Stimulated activated CD8-positive, alpha-beta memory T cell treated with anti-CD3 and anti-CD28 coated beads, Interleukin-12 subunit alpha, Interleukin-12 subunit beta, amount 100 ng/mL, for 4 hours (primary cell): ENCODE results near the gene RGL4.
"Not testable (repeated sequence)": the region's sequence is repeated elsewhere in the genome, so short reads cannot be mapped to it uniquely, and the experiment has no call there.

Experiments used
- DNase-seq: peaks from one replicate; pipeline ENCODE4 v3.0.0-alpha.2; 2020; ENCODE audit warnings: low read depth

The RGL4 gene

DNA sequence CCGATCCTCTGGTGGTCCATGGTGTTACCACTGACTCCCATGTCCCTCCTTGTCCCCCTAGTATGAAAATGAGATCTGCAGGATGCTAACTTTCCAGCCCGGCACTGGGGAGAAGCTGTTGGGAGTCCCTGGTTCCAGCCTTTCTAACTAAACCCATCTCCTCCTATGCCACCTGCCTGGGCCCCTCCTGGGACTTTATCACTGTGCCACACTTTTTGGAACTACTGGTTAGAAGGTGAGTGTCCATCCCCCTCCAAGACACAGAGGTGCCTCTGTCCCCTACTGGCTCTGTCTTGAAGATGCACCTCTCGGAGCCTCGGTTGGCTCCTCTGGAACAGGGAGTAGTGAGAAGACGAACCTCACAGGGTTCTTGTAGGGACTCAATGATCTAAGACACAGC lies at the start of gene RGL4:
RGL4 (plus strand) TSS at position 301 of the 400 bp plus-strand sequence. CDS start 1,018 bp downstream, outside the sequence.
- no peak for DNase-seq

- not testable (repeated sequence) for DNase-seq
Observed at GRCh38 chr22:23646526-23646925, 44.3 kb upstream of the RGL4 start.

DNA sequence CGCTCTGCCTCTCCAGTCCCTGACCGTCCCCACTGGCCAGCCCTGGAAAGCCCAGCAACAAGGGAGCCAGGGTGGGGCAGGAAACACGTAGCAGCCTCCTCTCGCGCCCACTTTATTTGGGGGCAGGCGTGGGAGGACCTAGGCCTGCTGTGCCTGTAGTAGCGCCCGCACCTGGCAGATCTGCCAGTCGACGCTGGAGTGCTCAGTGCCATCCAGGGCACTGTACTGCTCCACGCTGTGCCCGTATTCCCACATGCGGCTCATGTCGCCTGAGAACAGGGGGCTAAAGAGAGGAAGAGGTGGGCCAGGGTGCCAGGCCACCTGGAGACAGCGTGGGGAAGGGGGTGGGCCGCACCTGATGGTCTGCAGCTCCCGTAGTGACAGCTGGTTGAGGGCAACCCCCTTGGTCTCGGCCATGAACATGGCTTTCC lies 41.7 kb upstream of the RGL4 start:
- no peak for DNase-seq

DNA sequence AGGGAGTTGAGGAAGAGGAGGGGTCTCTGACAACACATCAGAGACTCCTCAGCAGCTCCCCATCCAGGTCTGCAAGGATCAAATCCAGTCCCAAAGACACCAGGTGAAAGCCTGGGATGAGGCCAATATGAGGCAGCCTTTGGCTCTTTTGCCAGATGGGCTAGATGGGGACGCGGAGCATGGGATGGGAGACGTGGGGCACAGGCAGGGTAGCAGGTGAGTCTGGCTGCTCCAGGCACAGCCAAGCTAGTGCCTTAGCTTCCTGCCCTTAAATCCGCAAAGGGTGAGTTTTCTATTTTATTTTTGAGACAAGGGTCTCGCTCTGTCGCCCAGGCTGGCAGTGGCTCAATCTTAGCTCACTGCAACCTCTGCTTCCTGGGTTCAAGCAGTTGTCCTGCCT lies 39.1 kb upstream of the RGL4 start:
- no peak for DNase-seq

DNA sequence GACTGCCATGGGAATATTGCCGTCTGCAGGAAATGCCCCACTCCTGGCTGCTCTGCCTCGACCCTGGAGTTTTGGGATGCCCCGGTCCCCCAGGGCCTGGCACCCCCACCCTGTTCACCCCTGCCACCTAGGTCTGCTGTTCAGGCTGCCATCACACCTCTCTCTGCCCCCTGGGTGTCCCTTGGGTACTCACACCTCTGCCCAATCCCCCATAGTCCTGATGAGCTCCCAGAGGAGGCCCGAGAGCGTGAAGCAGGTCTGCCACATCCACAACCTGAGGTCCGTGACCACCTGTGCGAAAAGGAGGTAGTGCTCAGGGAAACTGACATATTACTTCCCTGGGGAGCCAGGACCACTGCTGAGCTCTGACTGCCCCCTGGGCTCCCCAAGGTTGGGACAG lies 38.5 kb upstream of the RGL4 start:
- no peak for DNase-seq

DNA sequence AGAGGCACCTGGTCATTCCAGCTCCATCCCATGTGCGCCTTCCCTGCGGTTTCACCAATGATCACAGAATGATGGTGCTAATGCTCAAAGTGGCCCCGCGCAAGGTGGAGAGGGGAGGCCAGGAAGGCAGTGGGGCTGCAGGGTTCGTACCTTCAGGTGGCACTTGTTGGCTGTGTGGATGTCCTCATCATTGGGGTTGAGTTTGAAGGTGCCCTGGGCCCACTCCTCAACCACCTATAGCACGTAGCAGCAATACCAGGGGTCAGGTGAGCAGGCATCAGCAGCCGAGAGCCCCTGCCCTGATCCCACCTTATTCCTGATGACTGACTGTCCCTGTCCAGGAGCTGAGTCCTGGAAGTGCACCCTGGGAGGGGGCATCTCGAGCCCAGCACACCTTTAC lies 38.1 kb upstream of the RGL4 start:
- DNase-seq = no peak

DNA sequence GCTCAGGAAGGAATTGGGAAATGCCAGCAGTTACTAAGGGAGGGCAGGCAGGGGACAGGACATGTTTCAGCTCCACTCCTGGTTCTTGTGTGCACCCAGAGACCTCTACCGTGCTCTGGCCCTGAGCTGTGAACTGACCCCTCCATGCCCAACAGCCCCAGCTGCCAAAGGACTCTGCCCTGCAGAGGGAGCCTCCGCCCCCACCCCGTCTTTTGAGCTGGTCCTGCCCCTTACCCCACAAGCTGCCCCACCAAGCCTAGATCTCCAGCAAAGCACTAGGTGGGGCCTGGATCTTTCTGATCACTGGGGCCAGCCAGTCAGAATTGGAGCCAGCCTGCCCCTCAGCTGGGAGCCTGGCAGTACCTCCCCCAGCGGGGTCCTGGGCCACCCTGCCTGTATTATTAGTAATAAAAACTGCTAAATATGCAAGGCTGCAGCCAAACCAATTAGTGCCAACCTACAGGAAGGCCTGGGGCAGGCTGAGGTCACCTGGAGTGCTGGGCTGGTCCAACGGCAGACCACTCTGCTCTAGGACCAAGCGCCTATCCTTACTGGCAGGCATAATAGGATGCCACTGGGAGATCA lies 34.8 kb upstream of the RGL4 start:
- DNase-seq = no peak

GRCh38 chr22:23657727-23658126 lies 33.1 kb upstream of the RGL4 start:
- no peak for DNase-seq

DNA sequence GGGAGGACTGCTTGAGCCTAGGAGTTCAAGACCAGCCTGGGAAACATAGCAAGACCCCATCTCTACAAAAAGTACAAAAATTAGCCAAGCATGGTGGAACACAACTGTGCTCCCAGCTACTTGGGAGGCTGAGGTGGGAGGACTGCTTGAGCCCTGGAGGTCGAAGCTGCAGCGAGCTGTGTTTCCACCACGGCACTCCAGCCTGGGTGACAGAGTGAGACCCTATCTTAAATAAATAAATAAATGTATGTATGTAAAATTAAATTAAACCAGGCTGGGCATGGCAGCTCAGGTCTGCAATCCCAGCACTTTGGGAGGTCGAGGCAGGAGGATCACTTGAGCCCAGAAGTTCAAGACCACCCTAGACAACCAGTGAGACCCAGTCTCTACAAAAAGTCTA lies 30.4 kb upstream of the RGL4 start:
- DNase-seq = not testable (repeated sequence)

DNA sequence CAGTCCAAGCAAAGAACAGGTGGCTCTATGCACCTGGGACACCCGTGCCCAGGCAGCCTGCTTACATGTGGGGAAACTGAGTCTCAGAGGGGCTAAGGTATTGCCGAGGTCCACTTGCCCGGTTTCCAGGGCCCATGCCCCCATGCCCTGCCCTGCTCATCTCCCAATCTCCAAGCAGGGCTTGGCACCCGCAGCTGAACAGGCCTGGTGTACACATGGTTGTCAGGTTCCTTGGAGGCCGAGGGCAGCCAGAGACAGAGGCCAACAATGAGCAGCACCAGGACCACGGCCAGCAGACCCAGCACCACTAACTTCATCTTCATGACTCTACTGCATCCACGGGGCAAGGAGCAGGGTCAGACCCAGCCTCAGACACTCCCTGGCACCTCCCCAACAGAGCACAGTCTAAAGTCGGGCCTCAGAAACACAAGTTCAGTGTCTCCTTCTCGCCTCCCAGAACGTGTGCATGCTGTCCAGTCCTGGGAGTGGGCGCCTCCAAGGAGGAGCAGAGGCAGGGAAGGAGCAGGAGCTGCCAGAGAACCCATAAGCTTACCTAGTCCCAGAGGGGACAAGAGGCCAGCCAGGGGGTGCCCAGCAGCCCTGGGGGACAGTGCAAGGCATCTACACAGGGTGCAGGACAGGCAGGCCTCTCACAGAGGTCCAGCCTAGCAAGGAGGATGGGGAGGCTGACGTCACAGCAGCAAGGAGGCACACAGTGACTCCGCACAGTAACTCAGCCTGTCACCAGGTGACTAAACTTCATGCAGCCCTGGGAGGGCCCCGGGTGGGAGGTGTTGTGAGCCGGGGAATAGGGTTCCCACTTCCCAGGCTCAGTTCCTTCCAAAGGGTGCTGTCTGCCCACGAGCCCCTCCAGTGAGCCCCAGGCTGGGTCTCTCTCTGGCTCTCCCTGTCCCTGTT lies 20.2 kb upstream of the RGL4 start:
- no peak for DNase-seq

GRCh38 chr22:23671387-23671786 lies 19.4 kb upstream of the RGL4 start:
- DNase-seq = not testable (repeated sequence)

GRCh38 chr22:23672307-23673049 lies 18.3 kb upstream of the RGL4 start:
- not testable (repeated sequence) for DNase-seq

- no peak for DNase-seq
Observed at GRCh38 chr22:23673050-23673620, 17.7 kb upstream of the RGL4 start.

GRCh38 chr22:23673826-23674690 lies 16.8 kb upstream of the RGL4 start:
- no peak for DNase-seq

GRCh38 chr22:23674886-23675501 lies 15.8 kb upstream of the RGL4 start:
- DNase-seq = not testable (repeated sequence)

DNA sequence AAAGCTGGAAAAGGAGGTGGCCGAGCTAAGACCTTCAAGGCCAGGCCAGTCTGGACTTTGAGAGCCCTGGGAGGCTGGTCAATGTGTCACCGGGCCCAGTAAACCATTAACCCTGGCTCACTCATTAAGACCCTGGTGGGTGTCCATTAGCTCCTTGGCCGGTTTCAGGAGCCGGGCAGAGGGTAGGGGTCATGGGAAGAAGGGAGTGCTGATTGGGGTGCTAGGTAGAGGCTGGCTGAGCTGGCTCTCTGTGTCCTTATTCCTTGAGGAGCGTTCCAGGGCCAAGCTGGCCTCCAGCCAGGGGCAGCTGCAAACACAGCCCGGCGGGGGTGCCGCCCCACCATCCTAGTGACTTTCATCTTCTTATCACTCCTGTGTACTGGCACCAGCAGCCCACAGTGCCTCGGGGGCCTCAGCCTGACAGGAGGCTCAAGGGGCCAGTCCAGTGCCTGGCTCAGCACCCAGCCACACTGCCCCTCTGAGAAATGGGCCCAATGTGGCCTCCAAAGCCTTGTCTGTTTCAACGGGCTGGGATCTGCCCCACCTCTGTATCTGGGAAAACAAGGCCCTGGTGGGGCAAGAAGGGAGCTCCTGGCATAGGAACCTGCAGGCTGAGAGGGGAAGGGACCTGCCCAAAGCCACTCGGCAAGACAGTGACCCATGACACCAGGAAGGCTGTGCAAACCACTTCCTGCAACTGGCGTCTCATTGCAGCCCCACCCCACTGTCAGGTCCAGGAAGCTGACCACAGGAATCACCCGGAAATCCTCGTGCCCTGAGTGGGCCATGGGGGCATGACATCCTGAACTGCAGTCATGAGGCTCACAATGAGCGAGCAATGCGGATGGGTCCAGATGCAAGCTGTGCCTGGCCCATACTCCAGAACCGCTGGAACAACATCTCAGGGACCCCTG lies 15.1 kb upstream of the RGL4 start:
- no peak for DNase-seq

- DNase-seq = not testable (repeated sequence)
Observed at GRCh38 chr22:23676841-23677700, 13.7 kb upstream of the RGL4 start.

- no peak for DNase-seq
Observed at GRCh38 chr22:23677701-23677995, 13.2 kb upstream of the RGL4 start.

DNA sequence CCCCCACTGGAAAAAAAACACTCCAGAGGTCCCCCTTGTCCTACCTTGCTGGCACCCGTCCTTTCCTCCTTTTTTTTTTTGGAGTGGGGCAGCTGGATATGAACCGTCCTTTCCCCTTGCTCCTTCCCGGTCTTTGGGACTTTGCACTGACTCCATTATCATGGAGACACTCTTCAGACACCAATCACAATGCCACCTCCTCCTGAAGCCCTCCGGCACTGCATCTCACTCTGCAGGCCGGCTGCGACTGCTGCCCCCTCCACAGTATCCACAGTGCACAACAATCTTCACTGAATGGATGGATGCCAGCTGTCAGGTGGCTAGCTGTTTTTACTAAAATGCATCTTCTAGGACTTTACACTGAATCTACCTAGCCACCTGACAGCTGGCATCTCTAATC lies 12.7 kb upstream of the RGL4 start:
- DNase-seq = no peak
